HEK293 (cell line): ENCODE results near the gene AGAP1.

Experiments
- CTCF ChIA-PET: fragments of 350-600 bp; formaldehyde crosslinking; extraction: SDS; loops from one replicate; lab custom pipeline; 2021; ENCODE audit warnings: antibody characterized with exemption; lab: Yijun Ruan, JAX
- POLR2A ChIA-PET: fragments of 300-600 bp; formaldehyde crosslinking; extraction: SDS; loops from one replicate; lab custom pipeline; 2020; ENCODE audit warnings: antibody characterized with exemption, inconsistent platforms; lab: Yijun Ruan, JAX
- H3K27ac ChIP-seq: fragments of 200-500 bp; sonication (Bioruptor generic); 2 replicates; pipeline ENCODE4 v1.5.1; 2014; ENCODE audit warnings: low read depth, low read length, control low read depth, inconsistent platforms; ENCODE audit errors: extremely low read depth
- H3K36me3 ChIP-seq, 2 experiments: fragments of 200-500 bp in 1 of 2; sonication (Bioruptor generic) in 1 of 2; 1 replicate in 1 of 2; 2 replicates in 1 of 2; pipeline ENCODE4 v1.5.1; 2014 to 2017; ENCODE audit warnings: inconsistent platforms in 2 of 2, low read length in 2 of 2; ENCODE audit not compliant: control insufficient read depth in 2 of 2, insufficient read depth in 1 of 2
- H3K4me1 ChIP-seq: fragments of 200-500 bp; sonication (Bioruptor generic); 2 replicates; pipeline ENCODE4 v1.5.1; 2014; ENCODE audit warnings: mild to moderate bottlenecking, low read length, inconsistent platforms; ENCODE audit not compliant: control insufficient read depth, insufficient read depth
- H3K4me3 ChIP-seq: 2 replicates; pipeline ENCODE4 v1.5.1; 2011; ENCODE audit warnings: low read depth, mild to moderate bottlenecking, control low read depth, low read length, moderate library complexity
- H3K9me3 ChIP-seq: fragments of 200-500 bp; sonication (Bioruptor generic); 2 replicates; pipeline ENCODE4 v1.5.1; 2014; ENCODE audit warnings: low read depth, low read length, inconsistent platforms; ENCODE audit not compliant: control insufficient read depth, insufficient read depth
- HOXA7 ChIP-seq: sonication (generic); formaldehyde crosslinking; IDR thresholded peaks from 2 replicates; pipeline ENCODE4 v1.8.1; 2022; ENCODE audit warnings: missing genetic modification reagents, borderline replicate concordance
- KLF7 ChIP-seq: fragments of 450-650 bp; formaldehyde crosslinking; IDR thresholded peaks from 2 replicates; pipeline ENCODE4 v1.5.1; 2016; ENCODE audit warnings: missing biosample characterization, missing genetic modification characterization, borderline replicate concordance
- MYNN ChIP-seq: fragments of 450-650 bp; formaldehyde crosslinking; IDR thresholded peaks from 2 replicates; pipeline ENCODE4 v1.5.1; 2016; ENCODE audit warnings: missing biosample characterization, missing genetic modification characterization, borderline replicate concordance
- RBAK ChIP-seq: fragments of 450-650 bp; formaldehyde crosslinking; IDR thresholded peaks from 2 replicates; pipeline ENCODE4 v1.5.1; 2016; ENCODE audit warnings: missing biosample characterization, missing genetic modification characterization
- TCF7L2 ChIP-seq: IDR thresholded peaks from 2 replicates; pipeline ENCODE4 v1.6.1; 2011; ENCODE audit warnings: low read depth, mild to moderate bottlenecking, inconsistent platforms, low read length, moderate library complexity, borderline replicate concordance
- TSHZ1 ChIP-seq: fragments of 450-650 bp; formaldehyde crosslinking; IDR thresholded peaks from 2 replicates; pipeline ENCODE4 v1.5.1; 2016; ENCODE audit warnings: missing biosample characterization, missing genetic modification characterization, borderline replicate concordance
- YY1 ChIP-seq: fragments of 450-650 bp; formaldehyde crosslinking; IDR thresholded peaks from 2 replicates; pipeline ENCODE4 v1.5.1; 2018; ENCODE audit warnings: missing biosample characterization, missing genetic modification characterization
- YY2 ChIP-seq: fragments of 450-650 bp; formaldehyde crosslinking; IDR thresholded peaks from 2 replicates; pipeline ENCODE4 v1.5.1; 2016; ENCODE audit warnings: missing biosample characterization, missing genetic modification characterization
- ZBTB26 ChIP-seq: fragments of 450-650 bp; formaldehyde crosslinking; optimal IDR thresholded peaks from 2 replicates; pipeline ENCODE3; 2016; ENCODE audit warnings: missing biosample characterization, mild to moderate bottlenecking, missing genetic modification characterization
- ZBTB48 ChIP-seq: fragments of 450-650 bp; formaldehyde crosslinking; IDR thresholded peaks from 2 replicates; pipeline ENCODE4 v1.5.1; 2016; ENCODE audit warnings: missing biosample characterization, missing genetic modification characterization
- ZBTB6 ChIP-seq: fragments of 450-650 bp; formaldehyde crosslinking; IDR thresholded peaks from 2 replicates; pipeline ENCODE4 v1.5.1; 2017; ENCODE audit warnings: missing biosample characterization, missing genetic modification characterization
- ZNF157 ChIP-seq: fragments of 450-650 bp; formaldehyde crosslinking; IDR thresholded peaks from 2 replicates; pipeline ENCODE4 v1.5.1; 2016; ENCODE audit warnings: missing biosample characterization, missing genetic modification characterization
- ZNF16 ChIP-seq: fragments of 450-650 bp; formaldehyde crosslinking; IDR thresholded peaks from 2 replicates; pipeline ENCODE4 v1.5.1; 2016; ENCODE audit warnings: low read depth, missing biosample characterization, missing genetic modification characterization
- ZNF169 ChIP-seq: fragments of 450-650 bp; formaldehyde crosslinking; IDR thresholded peaks from 2 replicates; pipeline ENCODE4 v1.5.1; 2016; ENCODE audit warnings: missing biosample characterization, missing genetic modification characterization
- ZNF26 ChIP-seq: fragments of 450-650 bp; formaldehyde crosslinking; IDR thresholded peaks from 2 replicates; pipeline ENCODE4 v1.5.1; 2016; ENCODE audit warnings: missing biosample characterization, missing genetic modification characterization
- ZNF350 ChIP-seq: fragments of 450-650 bp; formaldehyde crosslinking; IDR thresholded peaks from 2 replicates; pipeline ENCODE4 v1.5.0; 2017; ENCODE audit warnings: missing biosample characterization, mild to moderate bottlenecking, missing genetic modification characterization
- ZNF544 ChIP-seq: fragments of 450-650 bp; formaldehyde crosslinking; IDR thresholded peaks from 2 replicates; pipeline ENCODE4 v1.5.0; 2017; ENCODE audit warnings: missing biosample characterization, missing genetic modification characterization
- ZNF621 ChIP-seq: fragments of 450-650 bp; formaldehyde crosslinking; IDR thresholded peaks from 2 replicates; pipeline ENCODE4 v1.5.1; 2017; ENCODE audit warnings: missing biosample characterization, missing genetic modification characterization
- ZNF626 ChIP-seq: fragments of 450-650 bp; sonication (Bioruptor Pico); formaldehyde crosslinking; IDR thresholded peaks from 2 replicates; pipeline ENCODE4 v1.5.1; 2018; ENCODE audit warnings: missing biosample characterization, missing genetic modification characterization, inconsistent platforms
- ZNF645 ChIP-seq: fragments of 450-650 bp; formaldehyde crosslinking; IDR thresholded peaks from 2 replicates; pipeline ENCODE4; 2016; ENCODE audit warnings: missing biosample characterization, missing genetic modification characterization
- ZNF677 ChIP-seq: fragments of 450-650 bp; IDR thresholded peaks from 2 replicates; pipeline ENCODE4 v1.5.0; 2018; ENCODE audit warnings: missing biosample characterization, mild to moderate bottlenecking, missing genetic modification characterization, moderate library complexity
- ZNF768 ChIP-seq: fragments of 450-650 bp; formaldehyde crosslinking; IDR thresholded peaks from 2 replicates; pipeline ENCODE4 v1.5.1; 2018; ENCODE audit warnings: missing biosample characterization, mild to moderate bottlenecking, missing genetic modification characterization
- ZNF777 ChIP-seq: fragments of 450-650 bp; formaldehyde crosslinking; IDR thresholded peaks from 2 replicates; pipeline ENCODE4 v1.5.1; 2017; ENCODE audit warnings: missing biosample characterization, missing genetic modification characterization, borderline replicate concordance

AGAP1 gene

GRCh38 chr2:235587202-235587601 is 93.4 kb downstream of the AGAP1 start:
- POLR2A ChIA-PET = no interaction called here
- no peak overlapping the region for H3K27ac ChIP-seq
- no peaks in the 10 kb centered on the region; the same call in 1 of the 2 replicates for H3K4me1 ChIP-seq
- TF ChIP-seq TSHZ1 (tag by site-specific recombination) (no peak), ZNF169 (tag by site-specific recombination) (no peak), YY2 (tag by site-specific recombination) (no peak), ZNF157 (no peak), TCF7L2 (no peak), ZNF768 (tag by site-specific recombination) (no peak), ZBTB26 (tag by site-specific recombination) (no peak), ZNF677 (tag by site-specific recombination) (no peak), ZBTB48 (tag by site-specific recombination) (no peak), YY1 (no peak), RBAK (tag by site-specific recombination) (no peak), ZNF621 (tag by site-specific recombination) (no peak)
- no peaks in the 10 kb centered on the region for H3K36me3 ChIP-seq
- H3K9me3 ChIP-seq = no peaks in the 10 kb centered on the region
- H3K4me3 ChIP-seq = no peak overlapping the region
- CTCF ChIA-PET = interaction anchor here (1.7 kb wide), 1 partner anchor 8 kb away, joined by 6 read pairs; no protein-coding TSS in a partner anchor

GRCh38 chr2:235588750-235589149 is 94.9 kb downstream of the AGAP1 start:
- Histone ChIP-seq H3K27ac (no peak overlapping the region), H3K4me3 (no peak overlapping the region), H3K36me3 (no peaks in the 10 kb centered on the region), H3K4me1 (no peaks in the 10 kb centered on the region; the same call in 1 of the 2 replicates), H3K9me3 (no peaks in the 10 kb centered on the region)
- TF ChIP-seq ZBTB48 (tag by site-specific recombination) (peak; percentile 89), ZNF777 (tag by site-specific recombination) (no peak)
- CTCF ChIA-PET = interaction anchor here (0.7 kb wide), 1 partner anchor 384 kb away, joined by 4 read pairs; no protein-coding TSS in a partner anchor
- POLR2A ChIA-PET = interaction anchor here (0.7 kb wide), 1 partner anchor 773 kb away, joined by 3 read pairs; no protein-coding TSS in a partner anchor

- CTCF ChIA-PET = interaction anchor here (1.8 kb wide), 1 partner anchor 155 kb away, joined by 6 read pairs; no protein-coding TSS in a partner anchor
- Histone ChIP-seq H3K4me1 (no peaks in the 10 kb centered on the region), H3K27ac (no peak overlapping the region), H3K9me3 (no peaks in the 10 kb centered on the region), H3K4me3 (no peak overlapping the region), H3K36me3 (no peaks in the 10 kb centered on the region)
- POLR2A ChIA-PET = no interaction called here
- no peak for TF ChIP-seq HOXA7 (CRISPR knock-in tag)
- TF ChIP-seq ZBTB6 (tag by site-specific recombination) = no peak
- no peak for TF ChIP-seq MYNN
- no peak for TF ChIP-seq ZNF26 (tag by site-specific recombination)
- no peak for TF ChIP-seq ZNF626
- TF ChIP-seq ZNF645 (tag by site-specific recombination) = no peak
- no peak for TF ChIP-seq KLF7
- no peak for TF ChIP-seq ZNF544 (tag by site-specific recombination)
- TF ChIP-seq ZNF350 (tag by site-specific recombination) = no peak
- no peak for TF ChIP-seq ZNF16 (tag by site-specific recombination)
These were observed 97.4 kb downstream of the AGAP1 start for GRCh38 chr2:235591231-235591730.
